Retina (tissue), 1 donor: Measurements from ENCODE around the gene SASS6.
"Not testable (repeated sequence)": the region's sequence is repeated elsewhere in the genome, so short reads cannot be mapped to it uniquely, and the experiment has no call there.

Source experiments
- DNase-seq: peaks from one replicate; pipeline ENCODE4 v3.0.0-alpha.2; 2016

Gene SASS6

DNA sequence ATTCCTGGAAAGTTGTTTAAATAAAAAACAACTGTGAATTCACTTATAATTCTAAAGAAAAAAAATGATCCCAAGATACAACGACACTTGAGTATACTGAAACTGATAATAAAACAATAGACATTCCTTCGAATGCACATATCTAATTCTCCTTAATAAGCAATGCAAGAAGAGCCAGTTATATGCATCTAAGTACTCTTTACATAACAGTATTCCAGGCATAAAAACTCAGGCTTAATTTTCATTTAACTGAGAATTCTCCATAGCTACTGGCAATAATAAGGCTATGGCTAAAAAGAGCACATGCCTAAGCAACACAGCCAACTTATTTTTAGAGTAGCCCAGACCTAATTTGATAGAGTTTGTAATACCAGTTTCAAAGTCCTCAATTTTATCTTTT, 31.2 kb downstream of the SASS6 start:
- no peak for DNase-seq

DNA sequence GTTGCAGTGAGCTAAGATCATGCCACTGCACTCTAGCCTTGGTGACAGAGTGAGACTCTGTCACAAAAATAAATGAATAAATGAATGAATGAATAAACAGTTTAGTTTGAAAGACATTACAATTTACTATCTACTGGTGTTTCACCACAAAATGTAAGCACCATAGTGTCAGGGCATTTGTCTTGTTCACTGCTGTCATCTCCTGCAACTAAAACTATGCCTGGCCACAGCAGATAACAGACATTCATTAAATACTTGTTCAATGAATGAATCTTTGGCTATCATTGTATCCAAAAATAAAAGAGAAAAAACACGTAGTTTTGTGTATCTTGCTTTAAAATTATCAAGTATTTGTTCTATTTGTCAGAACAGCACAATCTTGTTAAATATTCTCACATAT, 32.5 kb downstream of the SASS6 start:
- DNase-seq, result no peak

DNA sequence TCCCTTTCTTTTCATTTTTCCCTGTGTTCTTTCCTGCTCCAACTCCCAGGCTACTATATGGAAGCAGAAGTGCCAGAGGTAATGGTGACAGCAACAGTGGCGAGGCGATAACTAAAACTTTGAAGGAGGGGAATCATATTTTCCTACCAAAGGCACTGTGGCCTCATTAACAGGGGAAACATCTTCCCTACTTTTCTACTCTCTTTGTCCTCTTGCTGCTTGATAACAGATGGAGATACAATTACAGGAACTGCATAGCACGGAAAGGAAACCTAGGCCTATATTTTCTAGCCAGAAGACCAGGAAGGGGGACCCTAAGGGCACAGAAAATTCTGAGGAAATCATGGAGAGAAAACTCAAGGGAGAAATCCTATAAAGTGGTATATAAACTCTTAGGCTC, 42.3 kb downstream of the SASS6 start:
- DNase-seq, result no peak

DNA sequence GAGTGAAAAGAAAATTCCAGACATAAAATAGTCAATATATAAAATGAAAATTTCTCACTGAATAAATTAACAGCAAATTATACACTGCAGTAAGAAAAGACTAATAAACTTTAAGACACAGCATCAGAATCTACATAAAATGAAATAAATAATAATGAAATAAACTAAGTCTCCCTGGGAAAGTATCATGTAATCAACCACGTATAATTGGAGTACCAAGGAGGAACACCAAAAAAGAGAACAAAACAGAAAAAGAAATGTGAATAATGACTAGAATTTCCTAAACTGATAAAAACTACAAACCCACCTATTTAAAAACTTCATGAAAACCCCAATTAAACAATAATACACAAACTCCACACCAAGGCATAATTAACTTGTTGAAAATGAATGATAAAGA, 43.6 kb downstream of the SASS6 start:
- DNase-seq, result no peak

DNA sequence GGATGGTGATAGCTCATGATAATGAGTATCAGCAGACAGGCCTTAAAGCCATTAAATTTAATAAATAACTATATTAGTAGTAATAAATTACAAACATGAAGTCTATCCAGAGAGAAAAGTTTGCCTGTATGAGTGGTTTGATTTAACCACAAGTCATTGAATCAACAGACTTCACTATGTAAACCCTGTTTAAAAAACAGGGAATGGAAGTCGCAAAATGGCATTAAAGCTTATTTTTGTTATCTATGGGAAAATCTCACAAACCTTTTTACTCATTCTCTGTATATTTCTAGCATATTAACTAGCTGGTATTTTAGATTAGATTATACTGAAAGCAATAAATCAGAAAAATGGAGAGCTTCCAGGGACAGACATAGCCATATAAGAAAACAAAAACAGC, 45.3 kb downstream of the SASS6 start:
- no peak for DNase-seq

DNA sequence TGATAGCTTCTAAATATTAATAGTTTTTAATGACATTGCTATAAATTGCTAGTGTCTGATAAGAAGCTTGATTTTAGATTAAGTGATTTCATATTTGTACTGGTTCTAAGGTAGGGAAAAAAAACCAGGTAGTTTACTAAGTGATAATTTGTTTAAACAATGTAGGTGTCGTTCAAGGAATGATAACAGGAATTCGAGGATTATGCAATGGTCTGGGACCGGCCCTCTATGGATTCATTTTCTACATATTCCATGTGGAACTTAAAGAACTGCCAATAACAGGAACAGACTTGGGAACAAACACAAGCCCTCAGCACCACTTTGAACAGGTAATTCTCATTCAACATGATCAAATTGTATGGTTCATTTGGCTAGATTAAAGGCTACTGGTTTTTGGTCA, 52.4 kb downstream of the SASS6 start:
- no peak for DNase-seq

DNA sequence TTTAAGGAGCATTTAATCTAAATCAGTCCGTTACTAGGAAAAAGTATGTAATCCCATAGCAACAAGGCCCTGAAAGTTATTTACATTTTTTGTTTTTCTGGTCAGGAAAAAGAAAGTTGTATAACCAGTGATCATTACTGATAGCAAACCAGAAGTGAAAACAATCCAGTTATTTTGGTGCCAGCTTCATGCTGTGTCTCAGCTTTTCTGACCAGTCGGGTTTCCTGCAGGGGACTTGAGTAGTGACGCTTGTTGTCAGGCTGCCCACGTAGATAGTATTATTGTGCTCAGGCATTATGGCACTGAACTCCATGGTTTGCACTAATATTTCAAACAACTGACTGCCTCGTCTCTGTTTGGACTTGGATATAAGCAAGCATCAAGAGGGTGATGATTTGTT, 55.2 kb downstream of the SASS6 start:
- DNase-seq, result no peak

DNA sequence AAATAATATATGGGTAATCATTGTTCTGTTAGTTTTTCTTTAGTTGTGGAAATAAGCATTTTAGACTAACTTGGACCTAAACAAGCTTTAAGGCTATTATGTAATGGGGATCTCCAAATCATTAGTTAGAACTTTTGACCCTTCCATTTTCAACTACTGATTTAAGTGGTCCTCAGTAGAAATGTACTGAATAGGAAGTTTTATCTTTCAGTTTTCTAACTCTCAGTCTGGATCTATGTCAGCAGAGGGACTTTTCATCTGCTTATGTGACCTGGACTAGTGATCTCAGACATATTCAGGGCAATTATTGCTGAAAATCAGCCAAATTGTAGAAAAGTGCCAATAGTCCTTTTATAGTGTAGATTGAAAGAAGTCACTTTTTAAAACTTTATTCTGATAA, 56.0 kb downstream of the SASS6 start:
- no peak for DNase-seq

DNA sequence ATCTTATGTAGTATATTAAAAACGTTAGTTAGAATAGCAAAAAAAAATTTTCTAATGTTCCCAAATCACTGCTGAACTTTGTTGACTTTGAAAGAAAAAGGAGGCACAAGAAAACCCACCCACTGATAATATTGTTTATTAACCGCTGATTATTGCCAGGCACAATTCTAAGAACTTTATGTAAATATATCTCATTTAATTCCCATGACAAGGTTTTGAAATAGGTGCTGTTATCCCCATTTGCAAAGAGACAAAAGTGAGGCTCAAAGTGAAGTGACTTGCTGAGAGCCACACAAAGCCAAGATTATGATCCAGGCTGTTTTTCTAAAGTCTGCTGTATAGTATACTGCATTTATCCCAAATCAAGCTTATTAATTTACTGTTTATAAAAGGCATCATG, 56.4 kb downstream of the SASS6 start:
- DNase-seq, result no peak

DNA sequence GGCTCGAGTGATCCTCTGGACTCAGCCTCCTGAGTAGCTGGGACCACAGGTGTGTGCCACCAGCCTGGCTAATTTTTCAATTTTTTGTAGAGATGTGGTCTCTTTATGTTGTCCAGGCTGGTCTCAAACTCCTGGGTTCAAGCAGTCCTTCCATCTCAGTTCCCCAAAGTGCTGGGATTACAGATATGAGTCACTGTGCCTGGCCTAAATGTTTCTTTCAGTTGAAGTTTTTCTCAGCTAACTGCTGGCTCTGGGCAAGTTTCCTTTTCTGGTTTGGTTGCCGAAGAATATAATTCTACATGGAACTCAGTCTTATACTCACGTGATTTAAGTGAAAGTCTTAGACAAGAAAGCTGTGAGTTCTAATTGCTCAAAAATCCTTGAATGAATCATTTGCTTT, 57.0 kb downstream of the SASS6 start:
- no peak for DNase-seq

DNA sequence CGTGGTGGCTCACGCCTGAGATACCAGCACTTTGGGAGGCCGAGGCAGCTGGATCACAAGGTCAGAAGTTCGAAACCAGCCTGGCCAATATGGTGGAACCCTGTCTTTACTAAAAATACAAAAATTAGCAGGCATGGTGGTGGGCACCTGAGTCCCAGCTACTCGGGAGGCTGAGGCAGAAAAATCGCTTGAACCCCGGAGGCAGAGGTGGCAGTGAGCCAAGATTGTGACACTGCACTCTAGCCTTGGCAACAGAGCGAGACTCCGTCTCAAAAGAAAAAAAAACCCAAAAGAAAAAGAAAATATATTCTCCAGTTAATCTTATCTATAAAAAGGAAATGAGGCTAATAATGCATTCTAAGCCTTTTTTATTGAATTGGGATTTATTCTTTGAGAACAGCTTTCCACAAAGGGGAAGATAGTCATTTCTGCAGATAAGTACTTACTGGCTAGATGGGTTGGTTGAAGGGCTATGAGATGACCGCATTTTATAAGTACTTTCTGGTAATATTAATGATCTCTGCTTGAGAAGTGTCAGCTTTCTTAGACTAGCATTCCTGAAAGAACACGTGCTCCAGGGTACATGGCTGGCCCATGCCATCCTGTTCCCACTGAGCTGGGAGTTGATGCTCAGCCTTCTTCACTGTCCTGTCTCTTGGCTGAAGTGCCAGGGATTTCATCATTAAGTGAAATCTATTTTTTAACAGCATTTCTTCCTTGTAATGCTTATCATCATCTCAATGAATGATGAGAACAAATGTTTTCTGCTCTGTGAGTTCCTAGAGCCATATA, 57.9 kb downstream of the SASS6 start:
- DNase-seq, result no peak

DNA sequence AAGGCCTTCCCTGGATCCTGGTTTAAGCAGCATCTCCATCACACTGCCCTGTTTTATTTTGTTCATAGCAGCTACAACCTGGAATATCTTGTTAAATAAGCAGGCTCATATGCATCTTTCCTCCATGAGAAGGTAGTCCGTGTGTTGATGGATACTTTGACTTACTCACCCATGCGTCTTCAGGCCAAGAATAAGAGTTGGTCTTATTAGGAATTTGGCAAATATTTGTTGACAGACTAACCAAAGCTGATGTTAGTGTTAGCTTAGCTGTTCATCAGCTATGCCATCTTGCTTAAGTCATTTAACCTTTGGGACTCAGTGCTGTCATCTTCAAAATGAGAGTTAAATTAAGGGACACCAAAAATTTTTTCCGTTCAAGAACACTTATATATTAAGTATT, 59.2 kb downstream of the SASS6 start:
- no peak for DNase-seq

DNA sequence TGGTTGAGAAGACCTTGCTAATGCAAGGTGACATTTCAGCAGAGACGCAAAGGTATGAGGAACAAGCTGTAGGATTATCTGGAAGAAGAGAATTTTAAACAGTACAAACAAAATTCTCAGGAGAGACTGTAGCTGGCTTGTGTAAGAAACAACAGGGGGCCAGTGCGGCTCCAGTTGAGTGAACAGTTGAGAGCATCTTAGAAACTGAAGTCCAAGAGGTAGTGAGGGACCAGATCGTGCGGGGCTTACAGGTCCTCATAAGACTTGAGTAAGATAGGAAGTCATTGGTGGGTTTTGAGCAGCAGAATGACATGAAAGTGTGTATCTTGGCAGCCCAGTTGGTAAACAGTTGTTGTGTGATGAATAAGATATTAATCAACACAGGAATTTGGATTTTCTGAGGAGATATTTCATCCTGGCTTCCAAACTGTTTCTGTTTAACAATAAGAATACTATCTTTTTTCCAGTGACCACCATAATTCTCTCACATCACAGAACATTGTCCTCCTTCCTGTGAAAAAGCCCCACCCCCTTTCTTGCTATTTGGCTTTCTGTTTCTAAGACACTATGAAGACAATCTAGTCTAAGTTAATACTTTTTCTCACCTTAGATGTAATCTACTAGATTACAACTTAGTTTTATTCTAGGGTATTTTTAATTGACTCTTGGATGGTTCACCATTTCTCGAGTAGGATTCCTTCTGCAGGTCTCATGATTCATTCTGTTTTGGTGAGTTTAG, 62.4 kb downstream of the SASS6 start:
- DNase-seq, result no peak

DNA sequence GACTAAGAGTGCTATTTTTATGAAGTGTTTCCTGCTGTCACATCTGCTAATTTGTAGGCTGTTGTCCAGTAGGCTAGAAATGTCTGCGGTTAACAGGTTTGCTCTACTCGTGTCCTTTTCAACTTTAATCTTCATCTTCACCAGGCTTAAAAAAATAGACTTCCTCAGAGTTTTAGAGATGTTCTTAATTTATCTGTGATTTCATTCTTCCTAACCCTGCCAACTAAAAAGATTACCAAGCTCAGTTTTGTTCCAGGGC, 66.8 kb downstream of the SASS6 start:
- DNase-seq, result no peak

DNA sequence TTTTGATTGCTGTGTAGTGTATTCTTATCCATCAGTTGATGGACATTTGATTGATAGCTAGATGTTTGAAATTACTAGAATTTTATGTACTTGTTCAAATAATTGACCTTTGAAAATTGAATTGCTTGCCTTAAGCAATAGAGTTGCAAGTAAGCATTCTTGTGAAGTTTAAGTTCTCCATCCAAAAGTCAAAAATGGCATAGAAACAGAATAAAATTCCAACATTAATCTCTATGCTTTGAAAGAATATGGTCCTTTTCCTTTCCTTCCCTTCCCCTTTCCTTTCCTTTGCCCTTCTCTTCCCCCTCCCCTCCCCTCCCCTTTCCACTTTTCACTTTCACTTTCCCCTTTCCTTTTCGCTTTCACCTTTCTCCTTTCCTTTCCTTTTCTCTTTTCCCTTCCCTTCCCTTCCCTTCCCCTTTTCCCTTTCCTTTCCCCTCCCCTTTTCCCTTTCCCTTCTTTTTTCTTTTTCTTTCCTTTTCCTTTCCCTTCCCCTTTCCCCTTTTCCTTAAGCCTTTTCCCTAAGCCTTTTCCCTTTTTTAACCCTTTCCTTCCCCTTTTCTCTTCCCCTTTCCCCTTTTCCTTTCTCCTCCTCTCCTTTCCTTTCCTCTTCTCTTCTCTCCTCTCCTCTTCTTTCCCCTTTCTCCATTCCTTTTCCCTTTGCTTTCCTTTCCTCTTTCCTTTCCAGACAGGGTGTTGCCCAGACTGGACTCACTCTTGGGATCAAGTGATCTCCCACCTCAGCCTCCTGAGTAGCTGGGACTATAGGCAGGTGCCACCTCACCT, 67.4 kb downstream of the SASS6 start:
- no peak for DNase-seq

DNA sequence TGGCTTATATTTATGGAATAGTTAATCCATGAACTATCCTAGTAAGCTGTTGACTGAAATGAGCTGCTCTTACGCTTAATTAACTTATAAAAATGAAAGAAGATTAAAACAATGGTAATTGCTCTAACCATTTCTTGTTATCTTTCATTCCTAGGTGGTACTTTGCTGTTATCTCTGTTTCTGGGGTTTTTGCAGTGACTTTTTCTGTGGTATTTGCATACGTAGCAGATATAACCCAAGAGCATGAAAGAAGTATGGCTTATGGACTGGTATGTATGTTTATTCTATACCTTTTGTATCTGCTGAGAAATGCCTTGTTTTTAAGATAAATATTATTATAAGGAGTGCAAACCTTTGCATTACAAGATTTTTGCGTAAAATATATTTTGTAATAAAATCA, 71.0 kb downstream of the SASS6 start:
- no peak for DNase-seq

DNA sequence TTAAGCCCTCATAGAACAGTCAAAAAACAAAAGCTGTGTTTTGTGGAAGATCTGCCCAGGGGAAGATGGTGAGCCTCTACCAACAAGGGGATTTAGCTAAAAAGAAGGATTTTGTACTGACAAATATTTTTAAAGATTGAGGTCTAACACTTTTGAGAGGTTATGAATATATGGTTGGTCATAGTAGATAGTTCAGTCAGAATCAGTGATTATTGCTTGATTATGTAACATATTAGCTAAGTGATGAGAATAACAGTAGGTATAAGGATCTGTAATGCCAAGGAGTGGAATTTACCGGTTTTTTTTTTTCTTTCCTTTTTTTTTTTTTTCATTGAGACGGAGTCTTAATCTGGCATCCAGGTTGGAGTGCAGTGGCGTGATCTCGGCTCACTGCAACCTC, 79.0 kb downstream of the SASS6 start:
- no peak for DNase-seq

DNA sequence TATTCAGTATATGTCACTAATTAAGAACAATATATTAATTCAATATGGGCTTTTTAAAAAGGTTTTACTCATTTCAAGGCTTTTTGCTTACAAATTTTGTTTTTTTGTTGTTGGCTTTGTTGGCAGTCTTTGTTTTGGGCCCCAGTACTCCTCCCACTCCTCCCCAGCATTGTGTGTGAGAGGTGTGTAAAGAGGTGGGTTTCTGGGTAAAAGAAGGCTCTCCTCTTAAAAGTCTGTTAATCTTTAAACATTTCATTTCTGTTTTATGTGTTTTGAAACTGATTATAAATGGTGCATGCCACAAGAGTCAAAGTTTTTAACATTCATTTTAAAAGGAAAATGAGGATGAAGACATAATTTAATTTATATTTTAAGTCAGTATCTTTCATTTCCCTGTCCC, 79.6 kb downstream of the SASS6 start:
- DNase-seq, result no peak

DNA sequence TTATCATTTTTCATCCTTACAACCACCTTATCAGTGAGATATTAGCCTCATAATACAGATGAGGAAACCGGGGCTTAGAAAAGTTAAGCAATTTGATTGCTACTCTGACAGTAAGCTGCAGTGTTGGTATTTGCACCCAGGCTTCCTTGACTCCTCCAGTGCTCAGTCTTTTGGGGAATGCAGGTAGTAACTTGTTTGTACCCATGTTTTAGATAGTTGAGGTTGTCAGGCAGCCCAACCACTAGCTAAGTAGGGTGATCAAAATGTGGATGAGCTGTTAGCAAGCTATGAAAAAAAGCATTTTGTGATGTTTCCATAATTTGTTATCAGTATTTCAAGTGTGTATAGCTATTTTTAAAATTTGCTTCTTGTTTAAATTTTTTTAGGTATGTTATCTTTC, 80.8 kb downstream of the SASS6 start:
- DNase-seq, result no peak

DNA sequence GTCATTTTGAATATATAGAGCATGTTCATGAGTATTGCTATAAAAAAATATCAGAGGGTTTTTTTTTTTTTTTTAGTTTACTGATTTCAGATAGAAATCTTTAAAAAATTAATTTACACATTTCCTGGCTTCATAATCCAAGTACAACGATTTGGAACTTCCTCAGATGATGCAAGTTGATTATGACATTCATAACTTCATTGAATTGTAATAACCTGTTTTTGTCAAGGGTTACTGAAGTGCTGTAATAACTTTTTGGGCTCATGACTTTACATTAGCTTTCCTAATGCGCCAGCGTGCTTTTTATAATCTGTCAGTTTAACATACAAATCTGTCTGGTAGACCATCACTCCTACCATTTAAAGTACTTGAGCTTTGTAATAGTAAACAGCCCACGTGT, 81.3 kb downstream of the SASS6 start:
- DNase-seq, result no peak

DNA sequence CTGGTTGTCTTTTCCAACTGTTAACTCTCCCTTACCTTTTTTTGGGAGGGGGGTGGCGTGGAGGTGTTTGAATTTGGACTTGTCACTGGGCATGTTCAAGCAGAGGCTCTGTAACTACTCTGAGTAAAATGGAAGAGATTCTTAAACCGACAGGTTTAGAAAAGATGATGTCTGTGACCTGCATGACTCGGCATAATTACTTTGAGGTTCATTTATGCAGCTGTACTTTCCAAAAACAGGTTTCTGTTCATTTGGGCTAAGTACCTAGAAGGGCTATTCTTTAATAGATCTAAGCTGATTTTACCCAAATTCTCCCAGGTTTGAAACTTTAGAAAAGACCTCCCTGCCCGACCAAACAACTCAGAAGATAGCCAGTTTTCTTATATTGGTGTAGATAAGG, 82.6 kb downstream of the SASS6 start:
- DNase-seq, result no peak

DNA sequence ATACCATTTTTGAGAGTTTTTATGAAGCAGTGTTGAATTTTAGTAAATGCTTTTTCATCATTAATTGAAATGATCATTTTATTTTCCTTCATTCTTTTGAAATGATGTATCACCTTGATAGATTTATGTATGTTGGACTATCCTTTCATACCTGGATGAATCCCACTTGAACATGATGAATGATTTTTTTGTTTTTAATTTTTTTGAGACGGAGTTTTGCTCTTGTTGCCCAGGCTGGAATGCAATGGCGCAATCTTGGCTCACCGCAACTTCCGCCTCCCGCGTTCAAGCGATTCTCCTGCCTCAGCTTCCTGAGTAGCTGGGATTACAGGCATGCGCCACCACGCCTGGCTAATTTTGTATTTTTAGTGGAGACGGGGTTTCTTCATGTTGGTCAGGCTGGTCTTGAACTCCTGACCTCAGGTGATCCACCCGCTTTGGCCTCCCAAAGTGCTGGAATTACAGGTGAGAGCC, 85.5 kb downstream of the SASS6 start:
- DNase-seq, result not testable (repeated sequence)

DNA sequence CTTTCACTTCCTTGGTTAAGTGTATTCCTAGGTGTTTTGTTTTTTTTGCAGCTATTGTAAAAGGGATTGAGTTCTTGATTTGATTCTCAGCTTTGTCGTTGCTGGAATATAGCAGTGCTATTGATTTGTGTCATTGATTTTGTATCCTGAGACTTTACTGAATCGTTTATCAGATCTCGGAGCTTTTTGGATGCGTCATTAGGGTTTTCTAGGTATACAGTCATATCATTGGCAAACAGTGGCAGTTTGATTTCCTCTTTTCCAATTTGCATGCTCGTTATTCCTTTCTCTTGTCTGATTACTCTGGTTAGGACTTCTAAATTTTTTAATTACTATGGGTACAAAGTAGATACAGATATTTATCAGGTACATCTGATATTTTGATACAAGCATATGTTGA, 87.5 kb downstream of the SASS6 start:
- DNase-seq, result no peak

DNA sequence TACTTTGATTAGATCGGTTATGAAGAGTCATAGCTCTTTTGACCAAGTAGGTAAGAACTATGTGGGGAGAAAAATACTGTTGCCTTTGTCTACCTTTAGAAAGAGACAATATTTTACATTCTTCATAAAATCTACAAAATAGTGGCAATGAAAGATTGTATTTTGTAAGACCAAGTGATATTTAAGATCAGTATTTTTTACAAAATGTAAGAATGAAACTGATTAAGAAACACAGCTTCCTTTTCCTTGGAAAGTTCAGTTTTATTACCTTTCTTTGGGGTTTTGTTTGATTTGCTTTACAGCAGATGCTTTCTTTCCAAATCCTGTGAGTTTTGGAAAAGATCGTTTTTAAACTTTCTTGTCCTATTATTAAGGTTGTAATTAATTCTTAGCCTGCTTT, 93.1 kb downstream of the SASS6 start:
- DNase-seq, result no peak
